NCI-H146 treated with DMSO at 0.1 percent for 48 hours (cell line): ENCODE measurements around the gene FBN1.

Source experiments
- DNase-seq: peaks from one replicate; lab custom pipeline; 2025; ENCODE audit not compliant: unreplicated experiment; lab: John Stamatoyannopoulos, UW

The FBN1 gene

GRCh38 chr15:48645558-48646330, at the start of gene FBN1:
Gene FBN1 (minus strand): TSS chr15:48645709. CDS start chr15:48644769, 940 bp downstream.
- no peak for DNase-seq

GRCh38 chr15:48693484-48693883, 48.0 kb upstream of the FBN1 start:
- no peak for DNase-seq

GRCh38 chr15:48688493-48688892, 43.0 kb upstream of the FBN1 start:
- DNase-seq, result no peak

- no peak for DNase-seq
Measured at GRCh38 chr15:48683991-48684765, 38.7 kb upstream of the FBN1 start.

GRCh38 chr15:48682942-48683651, 37.6 kb upstream of the FBN1 start:
- no peak for DNase-seq

GRCh38 chr15:48681353-48681752, 35.8 kb upstream of the FBN1 start:
- DNase-seq, result peak; percentile 55

- no peak for DNase-seq
Measured at GRCh38 chr15:48680841-48681240, 35.3 kb upstream of the FBN1 start.

- DNase-seq, result no peak
Measured at GRCh38 chr15:48679952-48680351, 34.4 kb upstream of the FBN1 start.

GRCh38 chr15:48678851-48679250, 33.3 kb upstream of the FBN1 start:
- no peak for DNase-seq

GRCh38 chr15:48677821-48678220, 32.3 kb upstream of the FBN1 start:
- no peak for DNase-seq

GRCh38 chr15:48675436-48675835, 29.9 kb upstream of the FBN1 start:
- DNase-seq, result no peak

- DNase-seq, result no peak
Measured at GRCh38 chr15:48674876-48675275, 29.4 kb upstream of the FBN1 start.

- DNase-seq, result no peak
Measured at GRCh38 chr15:48672206-48672605, 26.7 kb upstream of the FBN1 start.

- no peak for DNase-seq
Measured at GRCh38 chr15:48671103-48672022, 25.9 kb upstream of the FBN1 start.

- DNase-seq, result no peak
Measured at GRCh38 chr15:48667701-48668100, 22.2 kb upstream of the FBN1 start.

GRCh38 chr15:48664436-48664835, 18.9 kb upstream of the FBN1 start:
- DNase-seq, result no peak

GRCh38 chr15:48657950-48658591, 12.6 kb upstream of the FBN1 start:
- no peak for DNase-seq

GRCh38 chr15:48654801-48655200, 9.3 kb upstream of the FBN1 start:
- no peak for DNase-seq

- no peak for DNase-seq
Measured at GRCh38 chr15:48653913-48654670, 8.6 kb upstream of the FBN1 start.
